Fibroblast of the aortic adventitia (primary cell): ENCODE measurements around the gene PPP2R2C. TPM values are rescaled to one million over a fixed set of nuclear protein-coding genes. Genes with fewer than 3 reads are reported as not detected.
A peak's percentile ranks its signal among the peaks of the same experiment; 100 is the strongest.

Experiments used
- DNase-seq: peaks from one replicate; pipeline ENCODE4 v3.0.0-alpha.2; 2010; ENCODE audit warnings: low read depth
- H3K4me3 ChIP-seq: 2 replicates; pipeline ENCODE4 v1.5.1; 2011; ENCODE audit warnings: low read depth, mild to moderate bottlenecking, control low read depth, low read length, moderate library complexity
- CTCF ChIP-seq: IDR thresholded peaks from 2 replicates; pipeline ENCODE4 v1.5.1; 2011; ENCODE audit warnings: mild to moderate bottlenecking, low read length, control low read depth, inconsistent platforms; ENCODE audit not compliant: insufficient read depth
- total RNA-seq: library from RNA; depleted of rRNA; stranded (reverse); fragments of >200 nt; gene quantifications from 2 replicates; pipeline ENCODE4 v1.2.3, GENCODE V29; 2012; ENCODE audit warnings: low replicate concordance

Gene PPP2R2C
- total RNA-seq, 1 donor: not detected

GRCh38 chr4:6367371-6367851, 105.0 kb downstream of the PPP2R2C start:
- no peak for DNase-seq
- H3K4me3 ChIP-seq: no peak overlapping the region
- TF ChIP-seq CTCF: no peak

- TF ChIP-seq CTCF: no peak
- no peak overlapping the region for H3K4me3 ChIP-seq
- DNase-seq: no peak
Measured at GRCh38 chr4:6366581-6366980, 105.8 kb downstream of the PPP2R2C start.

- no peak overlapping the region for H3K4me3 ChIP-seq
- no peak for DNase-seq
- no peak for TF ChIP-seq CTCF
Measured at GRCh38 chr4:6365545-6366086, 106.8 kb downstream of the PPP2R2C start.

GRCh38 chr4:6364581-6364980, 107.8 kb downstream of the PPP2R2C start:
- no peak overlapping the region for H3K4me3 ChIP-seq
- no peak for DNase-seq
- TF ChIP-seq CTCF: no peak

GRCh38 chr4:6364146-6364545, 108.3 kb downstream of the PPP2R2C start:
- TF ChIP-seq CTCF: no peak
- DNase-seq: no peak
- H3K4me3 ChIP-seq: no peak overlapping the region

- peak; percentile 18 for DNase-seq
- H3K4me3 ChIP-seq: no peak overlapping the region
- TF ChIP-seq CTCF: no peak
Measured at GRCh38 chr4:6362896-6363295, 109.5 kb downstream of the PPP2R2C start.
